Panc1 (cell line): Measurements from ENCODE around the gene CCZ1.
"Not testable (repeated sequence)": the region's sequence is repeated elsewhere in the genome, so short reads cannot be mapped to it uniquely, and the experiment has no call there.

ENCODE experiments used
- POLR2AphosphoS5 ChIP-seq: IDR thresholded peaks from 2 replicates; pipeline ENCODE4 v1.6.1; 2012; ENCODE audit warnings: mild to moderate bottlenecking, low read depth, low read length, moderate library complexity
- TCF7L2 ChIP-seq: IDR thresholded peaks from 2 replicates; pipeline ENCODE4 v1.6.1; 2011; ENCODE audit warnings: mild to moderate bottlenecking, low read depth, low read length, inconsistent platforms
- TF ChIP-seq, protein P1 (sequence below): fragments of 450-650 bp; IDR thresholded peaks from 2 replicates; pipeline ENCODE4 v1.5.1; 2017; ENCODE audit warnings: mild to moderate bottlenecking
- TF ChIP-seq, protein P2 (sequence below), 2 experiments: IDR thresholded peaks; 2 replicates each; pipeline ENCODE4 v1.6.1; 2011 to 2012; ENCODE audit warnings: low read depth in 2 of 2, control low read depth in 1 of 2, low read length in 1 of 2, mild to moderate bottlenecking in 1 of 2, moderate library complexity in 1 of 2; ENCODE audit not compliant: insufficient read depth in 1 of 2

DNA sequence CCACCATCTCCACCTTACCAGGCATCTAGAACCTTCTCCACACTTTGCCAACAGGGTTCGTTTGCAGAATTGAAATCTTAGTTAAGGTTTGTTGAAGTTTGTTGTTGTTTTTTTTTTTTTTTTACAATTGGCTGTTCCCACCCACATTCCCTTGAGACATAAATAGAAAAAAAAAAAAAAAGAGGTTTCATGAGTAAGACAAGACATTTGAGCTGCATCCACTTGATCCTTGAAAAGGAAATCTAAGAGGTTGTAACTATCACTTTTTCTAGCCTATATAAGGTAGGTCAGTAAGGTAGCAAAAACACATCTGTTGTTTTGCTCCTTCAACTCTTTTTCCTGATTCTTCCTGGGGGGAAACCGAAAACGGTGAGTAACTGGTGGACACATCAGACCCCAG, 18.9 kb upstream of the CCZ1 start:
- TF ChIP-seq, protein P1, sequence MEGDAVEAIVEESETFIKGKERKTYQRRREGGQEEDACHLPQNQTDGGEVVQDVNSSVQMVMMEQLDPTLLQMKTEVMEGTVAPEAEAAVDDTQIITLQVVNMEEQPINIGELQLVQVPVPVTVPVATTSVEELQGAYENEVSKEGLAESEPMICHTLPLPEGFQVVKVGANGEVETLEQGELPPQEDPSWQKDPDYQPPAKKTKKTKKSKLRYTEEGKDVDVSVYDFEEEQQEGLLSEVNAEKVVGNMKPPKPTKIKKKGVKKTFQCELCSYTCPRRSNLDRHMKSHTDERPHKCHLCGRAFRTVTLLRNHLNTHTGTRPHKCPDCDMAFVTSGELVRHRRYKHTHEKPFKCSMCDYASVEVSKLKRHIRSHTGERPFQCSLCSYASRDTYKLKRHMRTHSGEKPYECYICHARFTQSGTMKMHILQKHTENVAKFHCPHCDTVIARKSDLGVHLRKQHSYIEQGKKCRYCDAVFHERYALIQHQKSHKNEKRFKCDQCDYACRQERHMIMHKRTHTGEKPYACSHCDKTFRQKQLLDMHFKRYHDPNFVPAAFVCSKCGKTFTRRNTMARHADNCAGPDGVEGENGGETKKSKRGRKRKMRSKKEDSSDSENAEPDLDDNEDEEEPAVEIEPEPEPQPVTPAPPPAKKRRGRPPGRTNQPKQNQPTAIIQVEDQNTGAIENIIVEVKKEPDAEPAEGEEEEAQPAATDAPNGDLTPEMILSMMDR = not testable (repeated sequence)
- TF ChIP-seq, protein P2, sequence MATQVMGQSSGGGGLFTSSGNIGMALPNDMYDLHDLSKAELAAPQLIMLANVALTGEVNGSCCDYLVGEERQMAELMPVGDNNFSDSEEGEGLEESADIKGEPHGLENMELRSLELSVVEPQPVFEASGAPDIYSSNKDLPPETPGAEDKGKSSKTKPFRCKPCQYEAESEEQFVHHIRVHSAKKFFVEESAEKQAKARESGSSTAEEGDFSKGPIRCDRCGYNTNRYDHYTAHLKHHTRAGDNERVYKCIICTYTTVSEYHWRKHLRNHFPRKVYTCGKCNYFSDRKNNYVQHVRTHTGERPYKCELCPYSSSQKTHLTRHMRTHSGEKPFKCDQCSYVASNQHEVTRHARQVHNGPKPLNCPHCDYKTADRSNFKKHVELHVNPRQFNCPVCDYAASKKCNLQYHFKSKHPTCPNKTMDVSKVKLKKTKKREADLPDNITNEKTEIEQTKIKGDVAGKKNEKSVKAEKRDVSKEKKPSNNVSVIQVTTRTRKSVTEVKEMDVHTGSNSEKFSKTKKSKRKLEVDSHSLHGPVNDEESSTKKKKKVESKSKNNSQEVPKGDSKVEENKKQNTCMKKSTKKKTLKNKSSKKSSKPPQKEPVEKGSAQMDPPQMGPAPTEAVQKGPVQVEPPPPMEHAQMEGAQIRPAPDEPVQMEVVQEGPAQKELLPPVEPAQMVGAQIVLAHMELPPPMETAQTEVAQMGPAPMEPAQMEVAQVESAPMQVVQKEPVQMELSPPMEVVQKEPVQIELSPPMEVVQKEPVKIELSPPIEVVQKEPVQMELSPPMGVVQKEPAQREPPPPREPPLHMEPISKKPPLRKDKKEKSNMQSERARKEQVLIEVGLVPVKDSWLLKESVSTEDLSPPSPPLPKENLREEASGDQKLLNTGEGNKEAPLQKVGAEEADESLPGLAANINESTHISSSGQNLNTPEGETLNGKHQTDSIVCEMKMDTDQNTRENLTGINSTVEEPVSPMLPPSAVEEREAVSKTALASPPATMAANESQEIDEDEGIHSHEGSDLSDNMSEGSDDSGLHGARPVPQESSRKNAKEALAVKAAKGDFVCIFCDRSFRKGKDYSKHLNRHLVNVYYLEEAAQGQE (IDR thresholded peaks at IDR 0.05; ENCODE audit: insufficient read depth in 1 of 2, low read depth in 2 of 2, low read length in 1 of 2) = not testable (repeated sequence)
- not testable (repeated sequence) for TF ChIP-seq TCF7L2, POLR2AphosphoS5
